Trophoblast cell (in vitro differentiated cells and primary cell): ENCODE data around the gene KLK5.

Experiments
- DNase-seq, 2 donors: peaks; one replicate each; pipeline ENCODE4 v3.0.0-alpha.2; 2016
- H2AFZ ChIP-seq: 2 replicates; pipeline ENCODE4 v1.6.1; 2013; ENCODE audit warnings: low read length, moderate library complexity, mild to moderate bottlenecking; ENCODE audit not compliant: insufficient read depth, poor library complexity
- H2AK5ac ChIP-seq: 2 replicates; pipeline ENCODE4 v1.6.1; 2013; ENCODE audit warnings: mild to moderate bottlenecking, low read length
- H2BK120ac ChIP-seq: 2 replicates; pipeline ENCODE4 v1.6.1; 2013; ENCODE audit warnings: low read length, mild to moderate bottlenecking, moderate library complexity; ENCODE audit not compliant: insufficient read depth, poor library complexity
- H2BK12ac ChIP-seq: 2 replicates; pipeline ENCODE4 v1.6.1; 2013; ENCODE audit warnings: mild to moderate bottlenecking, low read length, moderate library complexity
- H2BK5ac ChIP-seq: 2 replicates; pipeline ENCODE4 v1.6.1; 2013; ENCODE audit warnings: low read length, low read depth, moderate library complexity, mild to moderate bottlenecking; ENCODE audit not compliant: poor library complexity
- H3K14ac ChIP-seq: 2 replicates; pipeline ENCODE4 v1.6.1; 2013; ENCODE audit warnings: mild to moderate bottlenecking, low read length
- H3K18ac ChIP-seq: 2 replicates; pipeline ENCODE4 v1.6.1; 2013; ENCODE audit warnings: mild to moderate bottlenecking, low read length
- H3K23ac ChIP-seq: 2 replicates; pipeline ENCODE4 v1.6.1; 2013; ENCODE audit warnings: low read length
- H3K27ac ChIP-seq: 2 replicates; pipeline ENCODE4 v1.5.1; 2013; ENCODE audit warnings: low read depth, mild to moderate bottlenecking, inconsistent platforms, low read length, moderate library complexity
- H3K27me3 ChIP-seq: 2 replicates; pipeline ENCODE4 v1.6.1; 2013; ENCODE audit warnings: inconsistent platforms, mild to moderate bottlenecking, low read length, moderate library complexity; ENCODE audit not compliant: insufficient read depth
- H3K36me3 ChIP-seq, 2 experiments: 1 replicate in 1 of 2; 2 replicates in 1 of 2; pipeline ENCODE4 v1.6.1; 2013; ENCODE audit warnings: low read length in 2 of 2, mild to moderate bottlenecking in 2 of 2, moderate library complexity in 1 of 2; ENCODE audit not compliant: insufficient read depth in 2 of 2, control insufficient read depth in 1 of 2
- H3K4ac ChIP-seq: 2 replicates; pipeline ENCODE4 v1.6.1; 2013; ENCODE audit warnings: low read depth, mild to moderate bottlenecking, low read length, moderate library complexity
- H3K4me1 ChIP-seq, 2 experiments: 1 replicate in 1 of 2; 2 replicates in 1 of 2; pipeline ENCODE4 v1.6.1; 2013; ENCODE audit warnings: low read length in 2 of 2, mild to moderate bottlenecking in 2 of 2, moderate library complexity in 1 of 2; ENCODE audit not compliant: insufficient read depth in 2 of 2, control insufficient read depth in 1 of 2
- H3K4me2 ChIP-seq: 2 replicates; pipeline ENCODE4 v1.6.1; 2013; ENCODE audit warnings: inconsistent platforms, mild to moderate bottlenecking, low read length, moderate library complexity
- H3K4me3 ChIP-seq: 2 replicates; pipeline ENCODE4 v1.5.1; 2013; ENCODE audit warnings: mild to moderate bottlenecking, low read depth, low read length, inconsistent platforms
- H3K79me1 ChIP-seq: one replicate; pipeline ENCODE4 v1.6.1; 2013; ENCODE audit warnings: low read length
- H3K79me2 ChIP-seq: 2 replicates; pipeline ENCODE4 v1.6.1; 2013; ENCODE audit warnings: low read length, mild to moderate bottlenecking; ENCODE audit not compliant: control insufficient read depth, insufficient read depth, poor library complexity
- H3K9ac ChIP-seq: 2 replicates; pipeline ENCODE4 v1.6.1; 2013; ENCODE audit warnings: mild to moderate bottlenecking, low read length
- H3K9me3 ChIP-seq: 2 replicates; pipeline ENCODE4 v1.6.1; 2013; ENCODE audit warnings: low read depth, mild to moderate bottlenecking, control low read depth, inconsistent platforms, low read length; ENCODE audit not compliant: insufficient read depth
- H4K12ac ChIP-seq: 2 replicates; pipeline ENCODE4 v1.6.1; 2013; ENCODE audit warnings: low read depth, mild to moderate bottlenecking, low read length, moderate library complexity
- H4K8ac ChIP-seq: 2 replicates; pipeline ENCODE4 v1.6.1; 2013; ENCODE audit warnings: low read depth, mild to moderate bottlenecking, low read length, moderate library complexity
- H4K91ac ChIP-seq: one replicate; pipeline ENCODE4 v1.6.1; 2013; ENCODE audit warnings: low read depth, mild to moderate bottlenecking, low read length, moderate library complexity
- WGBS: extraction: QIAGEN DNeasy Blood & Tissue Kit; methylation state at CpG from one replicate; pipeline ENCODE4 v1.1.7; 2013; ENCODE audit warnings: missing lambda C conversion rate; ENCODE audit not compliant: insufficient read length, insufficient coverage; ENCODE audit errors: extremely low coverage; 5-methylcytosine and 5-hydroxymethylcytosine counted together

The KLK5 gene

GRCh38 chr19:50902640-50903039 is 50.2 kb downstream of the KLK5 start:
- Histone ChIP-seq H3K79me2 (no peaks in the 10 kb centered on the region), H3K9me3 (no peaks in the 10 kb centered on the region), H3K14ac (no peak overlapping the region), H3K4me1 (no peaks in the 10 kb centered on the region), H3K27me3 (peaks cover 2% of the 10 kb centered on the region), H3K27ac (no peak overlapping the region), H3K4me2 (no peak overlapping the region), H3K4me3 (no peak overlapping the region), H2BK5ac (no peak overlapping the region), H2BK120ac (no peak overlapping the region), H3K23ac (no peak overlapping the region), H2AK5ac (no peak overlapping the region), H4K12ac (no peak overlapping the region), H3K18ac (no peak overlapping the region), H3K36me3 (no peaks in the 10 kb centered on the region), H3K9ac (no peak overlapping the region), H4K91ac (no peak overlapping the region), H2BK12ac (no peak overlapping the region), H4K8ac (no peak overlapping the region), H3K4ac (no peak overlapping the region), H2AFZ (no peak overlapping the region), H3K79me1 (no peaks in the 10 kb centered on the region)
- no CpG with 5 or more reads among the region's 4 CpGs for WGBS
- no peak for DNase-seq

GRCh38 chr19:50899569-50899968 is 53.3 kb downstream of the KLK5 start:
- Histone ChIP-seq H3K4ac (no peak overlapping the region), H2AFZ (no peak overlapping the region), H3K27me3 (peaks cover 2% of the 10 kb centered on the region), H2BK12ac (no peak overlapping the region), H2BK120ac (no peak overlapping the region), H3K14ac (no peak overlapping the region), H3K9ac (no peak overlapping the region), H3K79me1 (no peaks in the 10 kb centered on the region), H3K4me1 (no peaks in the 10 kb centered on the region), H4K12ac (no peak overlapping the region), H4K8ac (no peak overlapping the region), H3K27ac (no peak overlapping the region), H3K23ac (no peak overlapping the region), H3K4me2 (no peak overlapping the region), H3K36me3 (no peaks in the 10 kb centered on the region), H2BK5ac (no peak overlapping the region), H3K9me3 (peaks cover 4% of the 10 kb centered on the region), H3K4me3 (no peak overlapping the region), H3K18ac (no peak overlapping the region), H4K91ac (no peak overlapping the region), H2AK5ac (no peak overlapping the region), H3K79me2 (no peaks in the 10 kb centered on the region)
- no peak for DNase-seq
- WGBS = no CpG with 5 or more reads among the region's 3 CpGs

DNA sequence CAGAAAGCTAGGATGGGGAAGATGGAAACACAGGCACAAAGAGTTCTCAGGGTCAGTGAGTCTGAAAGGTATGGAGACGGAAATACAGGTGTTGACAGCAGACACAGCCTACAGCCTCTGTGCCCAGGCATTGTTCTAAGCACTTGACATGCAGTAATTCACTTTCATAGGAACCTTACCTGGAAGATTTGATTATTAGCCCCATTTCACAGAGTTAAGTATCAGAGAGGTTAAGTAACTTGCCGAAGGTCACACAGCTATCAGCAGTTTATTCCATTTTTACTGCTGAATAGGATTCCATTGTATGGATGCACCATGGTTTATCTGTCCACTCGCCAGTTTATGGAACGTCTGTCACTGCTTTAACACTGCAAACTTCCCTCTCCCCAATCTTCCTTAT is 54.8 kb downstream of the KLK5 start:
- no CpG with 5 or more reads among the region's 4 CpGs for WGBS
- H4K12ac ChIP-seq = no peak overlapping the region
- H4K8ac ChIP-seq = no peak overlapping the region
- H2AK5ac ChIP-seq = no peak overlapping the region
- H3K4me2 ChIP-seq = no peak overlapping the region
- H3K18ac ChIP-seq = no peak overlapping the region
- no peaks in the 10 kb centered on the region for H3K79me2 ChIP-seq
- H2BK120ac ChIP-seq = no peak overlapping the region
- H2BK12ac ChIP-seq = no peak overlapping the region
- H4K91ac ChIP-seq = no peak overlapping the region
- H3K23ac ChIP-seq = no peak overlapping the region
- peaks cover 11% of the 10 kb centered on the region for H3K9me3 ChIP-seq
- H3K4me3 ChIP-seq = no peak overlapping the region
- no peak overlapping the region for H2AFZ ChIP-seq
- H3K9ac ChIP-seq = no peak overlapping the region
- DNase-seq = no peak
- no peak overlapping the region for H3K14ac ChIP-seq
- H3K36me3 ChIP-seq = no peaks in the 10 kb centered on the region
- H3K27me3 ChIP-seq = peaks cover 2% of the 10 kb centered on the region
- no peak overlapping the region for H3K4ac ChIP-seq
- H3K79me1 ChIP-seq = no peaks in the 10 kb centered on the region
- no peak overlapping the region for H2BK5ac ChIP-seq
- no peak overlapping the region for H3K27ac ChIP-seq
- H3K4me1 ChIP-seq = no peaks in the 10 kb centered on the region

GRCh38 chr19:50897612-50898011 is 55.2 kb downstream of the KLK5 start:
- Histone ChIP-seq H3K23ac (no peak overlapping the region), H3K36me3 (no peaks in the 10 kb centered on the region), H3K9me3 (peaks cover 12% of the 10 kb centered on the region), H3K4ac (no peak overlapping the region), H2AK5ac (no peak overlapping the region), H3K4me2 (no peak overlapping the region), H3K79me2 (no peaks in the 10 kb centered on the region), H2AFZ (no peak overlapping the region), H2BK12ac (no peak overlapping the region), H2BK5ac (no peak overlapping the region), H3K9ac (no peak overlapping the region), H3K27ac (no peak overlapping the region), H4K91ac (no peak overlapping the region), H2BK120ac (no peak overlapping the region), H4K8ac (no peak overlapping the region), H4K12ac (no peak overlapping the region), H3K4me3 (no peak overlapping the region), H3K14ac (no peak overlapping the region), H3K79me1 (no peaks in the 10 kb centered on the region), H3K27me3 (peaks cover 2% of the 10 kb centered on the region), H3K4me1 (no peaks in the 10 kb centered on the region), H3K18ac (no peak overlapping the region)
- DNase-seq = no peak
- WGBS = no CpG with 5 or more reads among the region's 3 CpGs
